HG02943 (cell line): ENCODE data around the gene MYO19.
"Not testable (repeated sequence)": the region's sequence is repeated elsewhere in the genome, so short reads cannot be mapped to it uniquely, and the experiment has no call there.

Experiments used
- ATAC-seq: cut with Tn5 transposase; IDR thresholded peaks from one replicate; pipeline ENCODE4 v1.9.1; 2021; ENCODE audit warnings: mild to moderate bottlenecking, low read depth, moderate library complexity; ENCODE audit not compliant: unreplicated experiment

MYO19 gene

GRCh38 chr17:36468903-36469635, 65.6 kb downstream of the MYO19 start:
- no peak for ATAC-seq

GRCh38 chr17:36464765-36465088, 69.9 kb downstream of the MYO19 start:
- ATAC-seq = no peak

DNA sequence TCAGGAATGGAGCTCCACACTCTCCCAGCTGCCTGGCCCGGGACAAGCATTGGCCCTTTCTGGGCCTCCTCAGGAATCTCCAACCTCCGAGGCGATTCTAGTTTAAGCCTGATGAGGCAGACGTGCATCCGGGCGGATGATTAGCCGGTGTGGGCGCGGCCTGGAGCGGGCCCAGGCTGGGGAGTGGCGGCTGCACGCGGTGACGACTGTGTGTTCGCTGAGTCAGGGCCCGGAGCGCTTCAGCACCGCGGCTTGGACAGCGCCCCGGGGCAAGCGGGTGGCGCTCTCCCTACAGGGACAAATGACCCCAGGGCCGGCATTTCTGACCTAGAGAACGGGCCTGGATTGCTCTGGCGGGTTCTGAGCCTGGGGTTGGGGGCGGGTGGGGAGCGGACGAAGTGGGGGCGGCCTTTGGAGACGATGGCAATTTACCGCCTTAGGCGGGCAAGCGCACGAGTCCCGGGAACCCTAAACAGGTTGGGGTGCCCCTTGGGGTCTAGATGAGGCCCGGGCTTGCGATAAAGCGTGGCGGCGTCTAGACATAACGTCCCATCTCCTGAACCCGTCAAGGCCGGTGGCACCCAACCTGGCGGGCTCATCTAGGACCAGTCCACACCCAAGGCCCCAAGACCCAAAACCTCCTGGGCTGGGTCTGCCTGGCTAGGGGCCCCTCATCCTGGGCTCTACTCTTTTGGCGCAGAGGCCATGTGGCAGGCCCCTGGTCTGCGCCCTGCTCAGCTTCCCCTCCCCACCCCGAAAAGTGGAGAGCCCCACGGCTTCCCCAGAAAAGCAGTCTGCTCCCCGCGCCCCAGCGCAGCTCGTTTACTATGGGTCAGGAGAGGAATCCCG, 70.5 kb downstream of the MYO19 start:
- no peak for ATAC-seq

DNA sequence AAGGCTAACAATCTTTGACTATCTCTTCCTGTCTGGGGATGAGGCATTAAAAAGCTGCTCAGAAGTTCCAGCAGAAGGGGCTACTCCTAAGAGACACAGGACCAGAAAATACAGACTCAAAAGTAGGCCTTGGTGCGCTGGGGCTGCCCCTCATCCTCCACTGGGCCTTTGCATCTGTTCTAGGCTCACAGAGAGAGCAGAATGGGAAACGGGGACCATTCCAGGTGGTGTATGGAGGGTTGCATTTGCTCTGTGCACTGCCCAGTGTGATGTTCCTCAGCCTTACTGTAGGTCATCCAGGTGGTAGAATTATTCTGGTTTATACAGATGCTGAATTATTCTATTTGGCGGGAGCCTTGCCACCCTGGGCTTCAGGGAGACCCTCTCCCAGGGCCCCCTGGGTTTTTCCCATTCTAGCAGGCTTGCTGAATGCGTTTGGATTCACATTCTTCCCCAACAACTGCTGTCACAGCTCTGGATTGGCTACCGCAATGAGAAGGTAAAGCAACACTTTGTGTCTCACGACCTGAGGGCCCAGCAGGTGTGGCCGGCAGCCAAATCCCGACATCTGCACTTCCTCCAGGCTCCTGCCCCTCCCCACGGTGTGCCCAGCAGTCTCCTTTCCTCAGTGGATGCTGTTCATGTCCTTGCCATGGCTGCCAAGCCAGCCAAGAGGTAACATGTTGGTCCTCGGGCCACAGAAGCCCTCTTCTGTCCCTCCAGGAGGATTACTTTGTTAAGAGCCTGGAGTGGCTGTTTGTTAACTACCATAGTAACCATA, 73.1 kb downstream of the MYO19 start:
- ATAC-seq = no peak

DNA sequence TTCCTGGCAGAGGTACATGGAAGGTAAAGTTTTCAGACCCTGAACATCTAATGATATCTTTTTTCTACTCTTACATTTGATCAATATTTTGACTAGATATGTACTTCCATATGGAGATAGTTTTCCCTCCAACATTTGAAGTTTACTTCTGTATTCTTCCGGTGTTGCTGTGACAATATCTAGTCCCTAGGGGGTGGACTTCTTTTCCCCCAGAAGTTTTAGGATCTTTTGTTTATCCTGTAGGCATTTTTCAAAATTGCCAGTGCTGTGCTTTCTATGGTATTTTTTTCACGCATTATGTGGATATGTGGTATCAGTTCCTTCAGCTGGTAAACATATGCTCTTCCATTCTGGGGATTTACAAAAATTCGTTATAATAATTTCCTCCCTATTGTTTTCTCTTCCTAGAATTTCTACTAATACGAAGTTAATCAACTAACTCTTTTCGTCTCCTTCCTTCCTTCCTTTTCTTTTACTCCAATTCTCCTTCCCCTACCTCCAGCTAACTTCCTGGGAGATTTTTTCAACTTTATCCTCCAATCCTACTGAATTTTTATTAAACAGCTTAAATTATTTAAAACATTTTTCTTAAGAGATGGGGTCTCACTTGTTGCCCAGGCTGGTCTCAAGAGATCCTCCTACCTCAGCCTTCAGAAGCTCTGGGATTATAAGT, 74.3 kb downstream of the MYO19 start:
- no peak for ATAC-seq

DNA sequence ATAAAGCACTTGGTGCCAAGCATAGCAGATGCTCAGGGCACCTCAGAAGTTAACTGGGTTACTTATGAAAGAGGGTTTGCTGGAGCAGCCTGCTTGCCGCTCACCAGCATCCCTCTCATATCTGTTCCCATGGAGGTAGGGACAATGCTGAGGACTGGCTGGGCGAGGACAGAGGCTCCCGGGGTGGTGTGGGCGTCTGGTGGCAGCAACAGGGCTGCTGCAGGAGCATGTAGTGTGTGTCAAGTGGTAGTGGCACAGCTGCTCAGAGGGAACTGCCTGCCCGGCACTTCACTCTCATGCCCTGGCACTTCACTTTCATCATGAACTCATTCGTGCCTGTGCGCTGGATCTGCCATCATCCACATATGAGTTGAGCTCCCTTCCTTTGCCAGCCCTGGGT, 75.1 kb downstream of the MYO19 start:
- no peak for ATAC-seq

- ATAC-seq = no peak
These were observed 75.6 kb downstream of the MYO19 start for GRCh38 chr17:36459045-36459444.

- ATAC-seq = not testable (repeated sequence)
These were observed 77.0 kb downstream of the MYO19 start for GRCh38 chr17:36457701-36458100.

- ATAC-seq = not testable (repeated sequence)
These were observed 81.8 kb downstream of the MYO19 start for GRCh38 chr17:36452888-36453287.

GRCh38 chr17:36449997-36450396, 84.7 kb downstream of the MYO19 start:
- not testable (repeated sequence) for ATAC-seq
